Fibroblast of gingiva (primary cell): ENCODE results near the gene PHKA2.

Experiments
- DNase-seq: peaks from one replicate; pipeline ENCODE4 v3.0.0-alpha.2; 2011; ENCODE audit warnings: low read depth

The PHKA2 gene

DNA sequence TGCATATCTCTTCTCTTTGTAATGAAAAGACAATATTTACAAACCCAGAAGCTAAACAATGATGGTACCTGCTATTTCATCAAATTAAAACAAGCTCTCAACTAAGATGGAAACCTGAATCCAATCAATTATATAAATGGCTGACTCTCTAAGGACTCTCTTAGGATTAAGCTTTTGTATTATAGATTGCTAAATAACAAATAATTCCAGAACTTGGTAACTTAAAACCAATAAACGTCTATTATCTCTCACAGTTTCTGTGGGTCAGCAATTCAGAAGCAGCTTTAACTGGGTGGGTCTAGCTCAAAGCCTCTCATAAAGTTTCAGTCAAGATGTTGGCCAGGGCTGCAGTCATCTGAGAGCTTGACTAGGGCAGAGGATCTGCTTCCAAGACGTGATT, 12.4 kb downstream of the PHKA2 start:
- no peak for DNase-seq

DNA sequence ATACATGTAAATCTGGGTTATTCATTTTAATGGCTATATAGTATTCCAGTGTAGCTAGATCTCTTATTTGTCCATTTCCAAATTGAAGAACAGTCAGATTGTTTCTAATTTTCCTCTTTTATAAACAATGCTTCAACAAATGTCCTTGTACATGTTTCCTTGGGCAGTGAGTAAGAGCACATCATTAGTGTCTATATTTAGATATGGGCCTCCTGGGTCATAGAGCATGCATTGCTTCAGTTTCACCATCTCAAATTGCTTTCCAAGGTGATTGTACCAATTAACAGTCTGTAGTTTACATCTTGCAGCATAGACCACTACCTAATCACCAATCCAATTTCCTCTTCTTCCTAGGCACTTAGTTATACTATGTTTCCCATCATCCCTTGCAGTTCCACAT, 13.4 kb downstream of the PHKA2 start:
- DNase-seq, result peak; percentile 8

DNA sequence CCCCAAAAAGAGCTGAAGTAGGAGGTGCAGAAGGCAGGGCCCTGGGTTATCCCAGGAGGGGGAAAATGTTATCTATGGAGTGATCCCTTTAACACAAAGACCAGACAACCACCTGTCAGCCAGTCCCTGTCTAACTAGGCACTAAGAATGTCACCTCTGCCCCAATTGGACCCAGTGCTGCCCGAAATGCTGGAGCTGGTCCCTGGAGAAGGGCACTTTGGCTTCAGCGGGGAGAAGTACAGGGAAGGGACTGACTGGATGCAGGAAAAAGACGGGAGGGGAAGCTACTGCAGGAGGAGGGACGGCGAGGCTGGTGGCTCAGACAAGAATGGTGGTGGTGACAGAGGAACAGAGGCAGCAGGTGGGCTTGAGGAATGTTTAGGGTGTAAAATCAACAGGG, 17.3 kb downstream of the PHKA2 start:
- DNase-seq, result no peak

DNA sequence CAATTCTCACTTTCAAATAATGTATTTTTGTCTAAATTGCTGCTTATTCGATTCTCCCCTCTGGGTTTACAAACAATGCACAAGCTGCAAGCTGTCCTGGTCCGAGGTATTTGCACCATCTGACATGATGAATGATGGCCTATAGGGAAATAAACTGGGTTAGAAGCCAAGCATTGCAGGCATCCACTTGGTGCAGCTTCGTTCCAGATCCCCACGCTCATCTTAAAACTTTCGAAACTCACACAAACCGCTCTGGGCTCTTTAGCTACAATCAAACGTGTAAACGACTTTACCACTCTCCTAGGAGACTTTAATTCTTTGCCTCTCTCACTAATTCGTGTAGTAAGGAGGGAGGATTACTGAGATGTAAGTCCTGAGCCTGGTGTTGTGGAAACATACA, 19.0 kb downstream of the PHKA2 start:
- no peak for DNase-seq

DNA sequence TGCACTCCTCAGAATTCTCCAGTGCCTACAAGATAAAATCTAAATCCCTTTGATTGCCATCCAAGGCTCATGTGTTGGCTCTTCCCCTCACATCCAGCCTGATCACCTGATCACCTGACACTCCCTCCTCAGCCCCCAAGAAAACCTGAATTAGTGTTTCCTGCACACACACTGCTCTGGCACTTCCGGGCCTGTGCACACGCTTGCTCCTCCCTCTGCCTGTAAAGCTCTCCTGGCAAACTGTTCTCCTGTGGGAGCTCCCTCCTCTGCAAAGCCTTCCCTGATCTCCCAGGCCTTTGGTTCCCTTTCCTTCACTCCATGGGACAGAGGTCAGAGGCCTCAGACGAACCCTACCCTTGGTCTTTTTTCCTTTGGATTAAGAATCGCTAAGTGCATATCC, 19.9 kb downstream of the PHKA2 start:
- no peak for DNase-seq

DNA sequence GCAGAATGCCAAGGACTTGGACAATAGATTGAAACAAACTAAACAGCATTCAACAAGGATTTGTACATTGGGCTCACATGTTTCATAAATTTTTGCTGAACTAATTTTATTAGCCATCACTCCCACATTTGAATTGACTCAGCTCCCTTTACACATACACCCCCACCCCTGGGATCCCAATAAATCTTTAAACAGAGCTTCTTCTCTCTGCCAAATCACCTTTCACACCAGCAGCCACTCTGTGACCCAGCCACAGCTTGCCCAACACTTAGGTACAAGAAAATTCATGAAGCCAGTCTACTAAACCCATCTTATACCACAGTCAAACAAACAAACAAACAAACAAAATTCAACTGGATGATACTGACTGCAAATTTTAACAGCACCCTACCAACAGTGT, 21.6 kb downstream of the PHKA2 start:
- no peak for DNase-seq

DNA sequence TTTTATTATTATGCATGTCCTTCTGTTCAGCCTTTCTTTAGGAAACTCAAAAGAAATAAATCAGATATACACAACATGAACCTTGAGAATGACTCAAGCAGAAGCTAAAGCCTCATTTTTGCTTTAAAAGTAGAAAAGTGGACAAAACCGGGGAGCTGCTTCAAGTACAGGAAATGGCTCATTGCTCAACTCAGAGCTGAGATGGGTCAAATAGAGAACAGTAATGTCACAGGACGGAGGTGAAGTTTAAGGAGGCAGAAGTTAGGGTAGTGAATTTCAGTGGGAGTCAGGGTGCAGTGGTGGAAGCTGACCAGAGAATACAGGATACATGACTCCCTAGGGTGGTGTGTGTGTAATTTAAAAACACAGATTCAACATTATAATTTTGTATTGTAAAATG, 22.2 kb downstream of the PHKA2 start:
- no peak for DNase-seq

DNA sequence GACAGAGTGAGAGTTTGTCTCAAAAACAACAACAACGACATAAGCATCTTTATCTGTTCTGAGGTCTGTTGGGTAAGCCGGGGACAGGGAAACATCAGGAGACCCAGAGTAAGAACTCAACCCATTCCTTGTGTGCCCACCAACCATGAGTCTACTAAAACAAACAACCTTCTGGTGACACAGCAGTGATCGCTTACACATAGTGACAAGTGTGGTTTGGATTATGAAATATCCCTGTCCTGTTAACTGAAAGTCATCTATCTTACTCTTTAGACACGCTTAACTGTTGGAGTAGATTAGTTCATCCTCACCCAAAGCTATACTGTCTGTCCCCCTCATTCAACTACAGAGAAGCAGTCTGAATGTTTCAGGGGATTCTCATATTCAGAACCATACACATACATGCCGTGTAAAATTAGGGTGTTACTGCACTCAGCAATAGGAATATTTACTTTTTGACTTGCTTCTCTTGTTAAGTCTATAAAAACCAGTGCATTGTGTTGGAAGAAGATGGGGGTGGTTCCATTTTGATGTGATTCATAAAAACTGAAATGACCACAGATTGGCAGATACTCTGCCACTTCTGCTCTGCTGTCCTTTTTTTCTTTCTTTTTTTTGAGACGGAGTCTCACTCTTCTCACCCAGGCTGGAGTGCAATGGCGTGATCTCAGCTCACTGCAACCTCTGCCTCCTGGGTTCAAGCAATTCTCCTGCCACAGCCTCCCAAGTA, 27.4 kb downstream of the PHKA2 start:
- DNase-seq, result no peak

DNA sequence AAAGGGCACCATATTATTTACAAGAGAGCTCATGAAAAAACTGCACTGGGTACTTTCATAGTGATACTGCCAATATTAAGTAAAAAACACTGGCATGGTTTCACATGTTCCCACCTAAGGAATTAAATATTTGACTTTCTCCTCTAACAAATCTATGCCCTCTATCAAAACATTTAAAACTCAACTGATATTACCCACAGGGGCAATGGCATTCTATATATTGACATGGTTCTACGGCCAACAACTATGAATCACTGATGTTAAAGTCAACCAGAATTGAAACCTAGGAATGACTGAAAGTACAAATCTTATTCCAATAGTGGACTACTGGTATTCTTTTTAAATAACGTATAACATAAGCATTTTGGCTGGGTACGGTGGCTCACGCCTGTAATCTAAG, 28.2 kb downstream of the PHKA2 start:
- no peak for DNase-seq

DNA sequence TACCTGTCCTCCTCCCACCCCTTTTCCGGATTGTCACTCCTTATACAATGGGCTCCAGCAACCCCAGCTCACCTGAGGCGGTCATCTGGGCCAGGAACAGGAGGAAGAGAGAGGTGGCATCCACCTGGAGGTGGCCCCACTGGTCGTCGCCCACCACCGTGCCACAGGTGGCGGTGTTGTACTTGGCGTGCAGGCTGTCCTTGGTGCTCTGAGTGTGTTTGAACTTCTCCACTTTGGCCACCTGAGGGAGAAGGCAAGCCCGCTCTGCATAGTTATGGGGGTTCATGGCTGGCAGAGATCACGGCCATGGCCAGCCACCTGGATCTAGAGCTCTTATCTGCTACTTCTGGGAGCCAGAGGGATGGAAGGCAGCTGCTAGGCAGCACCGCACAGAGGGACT, 32.9 kb downstream of the PHKA2 start:
- DNase-seq, result no peak

DNA sequence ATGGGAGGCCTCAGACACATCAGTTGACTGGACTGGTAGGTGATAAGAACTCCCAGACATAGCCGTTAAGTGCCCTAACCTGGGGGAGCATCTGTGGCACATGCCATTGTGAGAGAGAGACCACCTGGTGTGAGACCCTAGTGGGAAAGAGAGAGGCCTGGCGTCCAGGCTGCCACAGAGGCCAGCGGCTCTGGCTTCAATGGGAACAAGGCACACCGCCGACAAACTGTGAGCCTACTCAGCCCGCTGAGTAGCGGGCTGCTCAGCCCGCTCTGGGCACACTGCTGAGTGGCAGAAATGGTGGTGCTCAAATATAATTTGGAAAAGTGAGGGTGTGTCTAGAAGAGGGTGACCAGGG, 34.0 kb downstream of the PHKA2 start:
- DNase-seq, result no peak

DNA sequence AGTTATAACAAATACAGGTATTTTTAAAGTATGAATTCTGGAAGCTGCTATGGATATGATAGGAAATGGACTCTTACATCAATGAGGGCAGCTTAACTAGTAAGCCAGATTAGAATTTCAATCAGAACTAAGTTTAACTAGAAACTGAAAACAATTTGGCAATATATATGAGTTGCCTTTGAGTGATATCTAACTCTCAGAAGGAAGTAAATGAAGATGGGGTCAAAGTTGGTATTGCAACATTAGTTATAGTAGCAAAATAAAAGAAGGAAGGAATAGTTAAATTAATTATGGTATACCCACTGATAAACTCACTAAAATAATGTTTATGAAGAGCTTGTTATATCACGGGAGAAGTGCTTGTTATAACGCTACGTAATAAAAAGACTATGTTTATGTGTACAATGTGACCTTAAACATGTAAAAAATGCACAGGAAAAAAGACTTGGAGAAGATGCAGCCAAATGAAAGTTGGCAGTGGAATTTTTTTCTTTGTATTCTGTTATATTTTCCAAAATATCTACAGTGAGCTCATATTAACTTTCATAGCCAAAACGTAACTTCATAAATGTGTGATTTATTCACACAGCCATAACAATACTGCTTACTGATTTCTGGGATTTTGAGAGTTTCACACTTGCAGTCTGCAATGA, 34.5 kb downstream of the PHKA2 start:
- DNase-seq, result no peak

DNA sequence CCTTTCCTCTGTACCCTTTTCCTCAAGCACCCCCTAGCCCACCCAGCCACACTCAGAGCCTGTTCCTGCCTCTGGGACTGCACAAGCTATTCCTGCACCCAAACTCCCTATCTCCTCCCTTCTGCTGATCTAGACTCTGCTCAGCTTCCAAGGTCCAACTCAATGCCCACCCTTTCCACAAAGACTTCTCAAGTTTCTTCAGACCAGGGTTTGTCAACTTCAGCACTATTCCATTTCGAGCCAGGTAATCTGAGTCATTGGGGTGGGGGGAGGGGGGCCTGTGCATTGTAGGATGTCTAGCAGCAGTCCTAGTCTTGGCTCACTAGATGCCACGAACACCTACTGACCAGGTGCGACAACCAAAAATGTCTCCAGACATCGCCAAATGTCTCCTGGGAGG, 37.3 kb downstream of the PHKA2 start:
- no peak for DNase-seq

DNA sequence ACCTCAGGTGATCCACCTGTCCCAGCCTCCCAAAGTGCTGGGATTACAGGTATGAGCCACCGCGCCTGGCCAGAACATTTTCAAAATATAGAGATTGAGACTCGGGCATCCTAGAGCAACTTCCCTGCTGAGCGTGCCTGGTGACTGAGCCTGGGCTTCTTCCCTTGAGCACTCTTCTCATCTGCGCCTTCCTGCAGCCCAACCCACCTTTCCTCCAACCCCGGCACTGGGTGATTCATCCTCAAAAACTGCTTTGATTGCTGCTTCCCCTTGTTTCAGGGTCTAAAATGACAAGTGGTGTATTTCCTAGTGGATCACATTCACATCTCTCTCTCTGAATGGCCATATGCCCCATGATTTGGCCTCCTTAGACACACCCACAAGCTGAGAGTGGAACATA, 37.8 kb downstream of the PHKA2 start:
- DNase-seq, result no peak

DNA sequence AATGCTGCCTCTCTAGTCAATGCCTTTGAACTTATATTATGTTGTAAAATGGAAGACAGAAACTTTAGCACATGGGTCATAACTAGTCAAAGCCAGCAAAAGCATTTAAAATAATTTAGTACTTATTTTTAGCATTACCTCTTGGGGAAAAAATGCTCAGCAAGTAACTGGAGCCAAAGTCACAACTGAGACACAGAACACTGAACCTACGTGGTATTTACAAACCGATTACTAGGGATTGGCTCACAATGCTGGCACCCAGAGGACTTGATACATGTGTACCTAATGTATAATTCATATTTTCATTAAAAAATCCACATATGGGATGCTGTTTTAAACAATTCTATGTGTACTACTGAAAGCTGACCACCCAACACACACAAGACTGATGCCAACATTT, 38.4 kb downstream of the PHKA2 start:
- DNase-seq, result no peak

DNA sequence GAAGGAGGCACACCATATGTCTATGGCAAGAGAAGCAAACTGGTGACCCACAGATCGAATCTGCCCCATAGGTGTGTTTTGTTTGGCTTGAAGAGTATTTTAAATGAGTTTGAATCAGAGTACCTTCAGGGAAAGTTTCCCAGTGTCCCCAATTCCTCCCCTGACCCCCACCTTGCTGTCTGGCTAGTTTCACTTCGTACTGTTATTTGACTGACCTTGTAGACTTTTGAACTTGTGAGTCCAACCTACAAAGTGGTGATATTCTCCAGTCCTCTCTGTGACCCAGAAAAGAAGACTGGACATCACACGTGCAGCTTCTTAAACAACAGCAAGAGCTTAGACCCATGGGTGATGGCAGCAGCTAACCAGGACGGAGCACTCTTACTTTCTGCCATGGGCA, 39.4 kb downstream of the PHKA2 start:
- no peak for DNase-seq

DNA sequence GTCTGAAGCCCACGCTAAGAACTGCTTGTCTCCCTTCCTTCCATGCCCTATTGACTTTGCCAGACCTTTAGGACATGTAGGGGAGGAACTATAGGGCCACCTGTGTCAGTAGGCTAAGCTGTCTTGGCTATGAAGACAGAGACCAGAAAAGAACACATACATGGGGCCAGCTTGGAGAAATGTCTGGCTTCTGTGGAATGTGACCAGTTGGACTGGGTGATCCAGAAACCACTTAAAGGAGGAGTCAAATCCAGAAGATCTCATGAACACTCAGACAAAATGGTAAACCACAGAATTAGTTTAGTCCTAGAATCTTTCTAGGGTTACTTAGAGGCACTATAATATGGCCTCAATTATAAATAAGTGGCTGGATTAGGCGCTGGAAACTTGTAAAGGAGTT, 42.0 kb downstream of the PHKA2 start:
- DNase-seq, result no peak

DNA sequence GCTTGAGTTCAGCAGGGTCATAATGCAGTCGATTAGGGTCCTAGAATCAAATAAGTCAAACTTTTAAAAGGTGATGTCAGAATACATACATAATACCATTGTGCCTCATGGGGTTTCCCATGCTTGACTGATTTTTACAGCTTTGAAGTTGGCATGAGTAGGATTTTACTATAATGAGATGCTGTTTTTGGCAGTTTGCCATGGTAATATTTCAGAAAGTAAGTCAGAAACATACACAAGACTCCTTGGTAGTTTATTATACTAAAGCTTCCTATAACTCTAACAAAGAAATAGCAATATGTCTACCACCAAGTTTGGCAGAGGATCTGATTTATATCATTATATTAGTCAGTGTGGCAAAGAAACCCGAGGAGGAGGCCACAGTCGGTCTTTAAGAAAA, 45.2 kb downstream of the PHKA2 start:
- DNase-seq, result no peak

DNA sequence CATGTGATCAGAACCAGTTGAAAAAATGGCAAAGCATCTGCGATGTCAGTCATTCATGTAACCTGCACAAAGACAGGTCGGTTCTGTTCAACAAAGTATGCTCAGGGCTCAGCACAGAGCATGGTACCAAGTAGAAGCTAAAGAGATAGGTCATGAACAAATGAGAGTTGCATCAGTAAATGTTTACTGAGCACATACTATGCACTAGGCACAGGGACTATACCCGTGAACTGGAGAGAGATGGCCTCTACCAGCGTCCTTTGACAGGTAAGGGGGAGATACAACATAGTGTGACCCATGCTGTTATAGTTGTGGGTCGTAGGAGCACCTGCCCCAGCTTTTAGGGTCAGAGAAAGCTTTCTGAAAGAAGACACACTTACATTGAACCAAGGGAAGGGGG, 46.7 kb downstream of the PHKA2 start:
- no peak for DNase-seq

DNA sequence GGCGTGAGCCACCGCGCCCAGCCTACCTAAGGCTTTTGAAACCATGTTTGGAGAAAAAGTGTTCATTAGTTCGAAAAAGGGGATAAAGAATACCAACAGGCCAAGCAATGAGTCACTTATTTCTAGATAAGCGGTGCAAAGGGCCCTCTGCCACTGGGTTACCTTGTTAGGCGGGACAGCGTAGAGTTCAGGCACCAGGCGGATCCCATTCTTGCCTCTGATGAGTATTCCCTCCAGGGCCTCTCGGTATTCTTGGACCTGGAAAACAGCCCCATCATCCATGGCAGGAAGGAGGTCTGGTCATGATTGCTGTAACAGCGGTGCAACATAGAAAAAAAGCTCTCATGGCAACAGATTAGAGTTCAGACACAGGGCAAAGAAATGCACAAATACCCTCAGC, 48.0 kb downstream of the PHKA2 start:
- no peak for DNase-seq

DNA sequence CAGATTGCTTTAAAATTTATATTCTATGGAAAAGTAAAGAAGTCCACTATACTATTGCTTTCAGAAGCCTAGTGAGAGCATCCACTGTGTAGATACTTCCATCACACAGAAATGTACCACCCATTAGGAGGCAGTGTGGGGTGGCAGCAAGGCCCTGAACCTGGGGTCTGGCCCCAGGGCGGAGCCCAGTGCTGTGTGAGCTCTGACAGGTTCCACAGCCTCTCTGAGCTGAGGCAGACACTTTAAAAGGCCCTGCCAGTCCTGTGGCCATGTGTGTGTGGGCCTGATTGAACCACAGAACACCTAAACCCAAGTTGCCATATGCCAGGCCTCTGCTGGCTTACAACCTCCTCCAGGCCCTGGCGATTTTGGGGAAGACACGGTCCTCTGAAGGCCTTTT, 49.2 kb downstream of the PHKA2 start:
- no peak for DNase-seq

DNA sequence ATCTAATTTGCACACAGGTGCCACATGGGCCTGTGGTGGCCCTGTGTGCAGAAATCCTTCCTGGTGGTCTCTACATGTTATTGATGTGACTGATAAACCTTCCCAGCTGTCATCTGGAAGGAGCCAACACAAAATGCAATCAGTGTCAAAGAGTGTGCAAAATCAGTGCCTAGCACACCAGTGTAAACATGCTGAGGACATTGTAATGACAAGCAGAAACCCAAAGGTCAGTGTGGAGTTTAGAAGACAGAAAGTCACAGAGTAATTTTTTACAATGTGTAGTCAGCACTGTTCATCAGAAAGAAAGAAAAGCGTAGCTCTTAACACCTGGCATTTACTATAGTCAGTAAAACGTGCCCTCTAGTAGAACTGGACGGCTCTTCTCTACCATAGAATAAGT, 50.3 kb downstream of the PHKA2 start:
- no peak for DNase-seq

DNA sequence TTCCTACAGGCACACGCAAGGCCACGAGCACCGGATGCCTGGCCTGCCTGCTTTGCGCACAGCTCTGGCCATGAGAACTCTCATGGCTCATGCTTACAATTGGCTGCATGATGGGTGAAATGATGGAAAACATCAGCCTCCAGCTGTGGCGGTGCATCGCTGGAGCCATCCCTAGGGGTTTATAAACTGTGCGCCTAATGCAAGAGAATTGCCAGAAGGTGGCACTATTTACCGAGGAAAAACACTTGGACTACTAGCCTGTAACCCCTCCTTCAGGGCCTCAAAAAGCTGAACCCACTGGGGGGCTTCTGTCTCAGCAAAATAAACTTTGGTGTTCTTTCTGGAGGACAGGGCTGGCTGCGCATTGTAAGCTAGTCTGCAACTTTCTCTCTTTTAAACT, 51.9 kb downstream of the PHKA2 start:
- DNase-seq, result peak; percentile 1

DNA sequence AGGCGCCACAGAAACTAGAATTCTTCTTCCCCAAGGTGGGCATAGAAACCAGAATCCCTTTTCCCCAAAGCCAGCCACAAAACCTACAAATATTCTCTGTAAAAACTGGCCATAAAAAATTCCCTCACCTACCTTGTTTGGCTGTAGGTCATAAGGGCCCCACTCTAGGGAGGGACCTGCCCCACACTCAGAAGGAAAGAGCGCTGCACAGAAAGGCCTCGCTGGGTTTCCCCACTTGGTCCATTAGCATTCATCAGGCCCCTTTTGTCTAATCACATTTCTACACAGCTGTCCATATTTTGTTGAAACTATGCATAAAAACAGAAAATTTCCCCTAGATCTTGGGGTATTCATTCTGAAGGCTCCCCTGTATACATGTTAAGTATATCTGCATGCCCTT, 54.1 kb downstream of the PHKA2 start:
- no peak for DNase-seq
